Small intestine (tissue), 16 donors: Measurements from ENCODE around the gene VWCE. TPM values are rescaled to one million over a fixed set of nuclear protein-coding genes. Genes with fewer than 3 reads are reported as not detected.

Source experiments
- DNase-seq, 2 donors: peaks; one replicate each; pipeline versions ENCODE4 v3.0.0 to v3.0.0-alpha.2; 2013
- FAIRE-seq: peaks from 2 replicates; lab custom pipeline; 2012; peaks lifted over from hg19 to GRCh38; lab: Jason Lieb, UNC
- H3K27ac ChIP-seq, 3 donors: one replicate each; pipeline ENCODE4 v1.5.1; 2013; ENCODE audit warnings: low read length in 2 of 3, mild to moderate bottlenecking in 2 of 3, control low read depth in 1 of 3, inconsistent platforms in 1 of 3, low read depth in 1 of 3, moderate library complexity in 1 of 3
- H3K27me3 ChIP-seq, 3 donors: one replicate each; pipeline ENCODE4 v1.6.1; 2013; ENCODE audit warnings: low read length in 3 of 3, inconsistent platforms in 1 of 3; ENCODE audit not compliant: control insufficient read depth in 3 of 3, insufficient read depth in 3 of 3
- H3K36me3 ChIP-seq, 3 donors: one replicate each; pipeline ENCODE4 v1.6.1; 2013; ENCODE audit warnings: low read length in 3 of 3, inconsistent platforms in 1 of 3, low read depth in 1 of 3, mild to moderate bottlenecking in 1 of 3, moderate library complexity in 1 of 3; ENCODE audit not compliant: control insufficient read depth in 3 of 3, insufficient read depth in 2 of 3
- H3K4me1 ChIP-seq, 3 donors: one replicate each; pipeline ENCODE4 v1.6.1; 2013; ENCODE audit warnings: low read length in 2 of 3, inconsistent platforms in 1 of 3, low read depth in 1 of 3, mild to moderate bottlenecking in 1 of 3, moderate library complexity in 1 of 3; ENCODE audit not compliant: control insufficient read depth in 3 of 3, insufficient read depth in 2 of 3
- H3K4me3 ChIP-seq, 3 donors: one replicate each; pipeline ENCODE4 v1.5.1; 2013; ENCODE audit warnings: low read length in 3 of 3, control low read depth in 1 of 3, inconsistent platforms in 1 of 3, low read depth in 1 of 3, mild to moderate bottlenecking in 1 of 3, moderate library complexity in 1 of 3
- H3K9me3 ChIP-seq, 2 donors: one replicate each; pipeline ENCODE4 v1.6.1; 2013; ENCODE audit warnings: low read depth in 1 of 2, low read length in 1 of 2; ENCODE audit not compliant: control insufficient read depth in 2 of 2, insufficient read depth in 1 of 2
- WGBS, 3 donors: extraction: QIAGEN DNeasy Blood & Tissue Kit; methylation state at CpG; one replicate each; pipeline ENCODE4 v1.1.7; 2013; 5-methylcytosine and 5-hydroxymethylcytosine counted together
- long read RNA-seq, 10 donors: transcript quantifications; one replicate each; lab custom pipeline, GENCODE V29; 2026
- polyA plus RNA-seq, 4 donors: library from polyadenylated mRNA; stranded (reverse) in 3 of 4; unstranded in 1 of 4; fragments of 200-250 nt in 3 of 4; fragments of 120-200 nt in 1 of 4; gene quantifications; one replicate each; pipeline versions ENCODE4 v1.2.1 to v1.2.3, GENCODE V29; 2013
- donor health status: healthy with polysubstance abuse.
- donor health status: control.
- donor health status: control.
- donor health status: Bipolar disorder and iron deficiency.
- donor health status: healthy.

Gene VWCE, protein sequence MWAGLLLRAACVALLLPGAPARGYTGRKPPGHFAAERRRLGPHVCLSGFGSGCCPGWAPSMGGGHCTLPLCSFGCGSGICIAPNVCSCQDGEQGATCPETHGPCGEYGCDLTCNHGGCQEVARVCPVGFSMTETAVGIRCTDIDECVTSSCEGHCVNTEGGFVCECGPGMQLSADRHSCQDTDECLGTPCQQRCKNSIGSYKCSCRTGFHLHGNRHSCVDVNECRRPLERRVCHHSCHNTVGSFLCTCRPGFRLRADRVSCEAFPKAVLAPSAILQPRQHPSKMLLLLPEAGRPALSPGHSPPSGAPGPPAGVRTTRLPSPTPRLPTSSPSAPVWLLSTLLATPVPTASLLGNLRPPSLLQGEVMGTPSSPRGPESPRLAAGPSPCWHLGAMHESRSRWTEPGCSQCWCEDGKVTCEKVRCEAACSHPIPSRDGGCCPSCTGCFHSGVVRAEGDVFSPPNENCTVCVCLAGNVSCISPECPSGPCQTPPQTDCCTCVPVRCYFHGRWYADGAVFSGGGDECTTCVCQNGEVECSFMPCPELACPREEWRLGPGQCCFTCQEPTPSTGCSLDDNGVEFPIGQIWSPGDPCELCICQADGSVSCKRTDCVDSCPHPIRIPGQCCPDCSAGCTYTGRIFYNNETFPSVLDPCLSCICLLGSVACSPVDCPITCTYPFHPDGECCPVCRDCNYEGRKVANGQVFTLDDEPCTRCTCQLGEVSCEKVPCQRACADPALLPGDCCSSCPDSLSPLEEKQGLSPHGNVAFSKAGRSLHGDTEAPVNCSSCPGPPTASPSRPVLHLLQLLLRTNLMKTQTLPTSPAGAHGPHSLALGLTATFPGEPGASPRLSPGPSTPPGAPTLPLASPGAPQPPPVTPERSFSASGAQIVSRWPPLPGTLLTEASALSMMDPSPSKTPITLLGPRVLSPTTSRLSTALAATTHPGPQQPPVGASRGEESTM
- polyA plus RNA-seq = 1 to 10 TPM in 3 of 4 donors, under 1 TPM in 1; 0.67 to 3.2 (median 2.1) TPM
- long read RNA-seq, donor 1 = 0 reads
- long read RNA-seq, donor 2 = 0 reads
- long read RNA-seq, donor 3 = 0 reads
- long read RNA-seq, donor 4 = 0 reads
- long read RNA-seq, donor 5 = 0 reads
- long read RNA-seq, donor 6 = 0 reads
- long read RNA-seq, donor 7 = 0 reads
- long read RNA-seq, donor 8 = 0 reads
- long read RNA-seq, donor 9 = 0 reads
- long read RNA-seq, donor 10 = 0 reads

- H3K27me3 ChIP-seq = peaks cover 0 to 7% (median 0%) of the 10 kb centered on the region in 3 donors
- H3K4me3 ChIP-seq = peak within 1 kb of the TSS in 2 of 3 donors; percentile 62 to 64
- peak within 1 kb of the TSS in 1 of 3 donors; percentile 33 for H3K27ac ChIP-seq
- peaks cover 0 to 18% (median 3%) of the 10 kb centered on the region in 3 donors for H3K36me3 ChIP-seq
- no peaks in the 10 kb centered on the region for H3K9me3 ChIP-seq
- FAIRE-seq (no peak), DNase-seq (peak; percentile 67 to 89)
- H3K4me1 ChIP-seq = peaks cover 3 to 22% (median 8%) of the 10 kb centered on the region in 3 donors
- 1% methylated on average over 81 to 97 of the region's 97 CpGs for WGBS, 3 donors
Measured at GRCh38 chr11:61294717-61295595, at the start of gene VWCE. VWCE (minus strand) TSS chr11:61295316; CDS start chr11:61295037, 279 bp downstream.

GRCh38 chr11:61343792-61344745 lies 49.0 kb upstream of the VWCE start:
- WGBS, 3 donors = 92 to 93% (median 93%) methylated on average over 28 to 29 of the region's 29 CpGs

GRCh38 chr11:61342207-61342803 lies 47.2 kb upstream of the VWCE start:
- H3K9me3 ChIP-seq = no peaks in the 10 kb centered on the region
- DNase-seq (no peak), FAIRE-seq (no peak)
- peaks cover 0 to 26% (median 0%) of the 10 kb centered on the region in 3 donors for H3K4me1 ChIP-seq
- H3K4me3 ChIP-seq = no peak overlapping the region
- peaks cover 0 to 94% (median 36%) of the 10 kb centered on the region in 3 donors for H3K36me3 ChIP-seq
- WGBS, 3 donors = 90 to 94% (median 93%) methylated on average over 20 of the region's 20 CpGs
- no peaks in the 10 kb centered on the region for H3K27me3 ChIP-seq
- no peak overlapping the region for H3K27ac ChIP-seq

More at GRCh38 chr11:61343792-61344745, 49.0 kb upstream of the VWCE start:
- FAIRE-seq (no peak), DNase-seq (no peak)
- H3K4me1 ChIP-seq = peaks cover 0 to 34% (median 0%) of the 10 kb centered on the region in 3 donors
- H3K27me3 ChIP-seq = no peaks in the 10 kb centered on the region
- H3K9me3 ChIP-seq = no peaks in the 10 kb centered on the region
- H3K4me3 ChIP-seq = no peak overlapping the region
- peak overlapping the region in 1 of 3 donors; percentile 38 for H3K27ac ChIP-seq
- H3K36me3 ChIP-seq = peaks cover 2 to 95% (median 32%) of the 10 kb centered on the region in 3 donors

DNA sequence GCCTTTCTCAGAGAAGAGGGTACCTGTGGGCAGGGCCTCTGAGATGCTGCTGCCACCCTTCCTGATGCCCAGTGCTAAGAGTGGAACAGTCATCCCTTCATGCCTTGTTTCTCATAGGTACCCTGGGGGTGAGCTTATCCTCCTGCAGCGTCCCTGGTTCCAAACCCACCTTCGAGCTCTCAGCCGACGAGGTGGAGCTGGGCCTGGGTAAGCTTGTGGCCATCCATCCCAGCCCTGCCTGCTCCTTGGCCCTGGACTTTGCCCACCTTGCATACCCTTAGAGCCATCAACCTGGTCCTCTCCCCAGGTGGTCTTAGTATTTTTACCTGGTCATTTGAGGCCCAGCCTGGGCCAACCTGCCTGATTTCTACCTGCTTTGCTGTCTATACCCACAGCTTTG lies 46.6 kb upstream of the VWCE start:
- Histone ChIP-seq H3K27me3 (no peaks in the 10 kb centered on the region), H3K4me3 (no peak overlapping the region), H3K4me1 (peaks cover 0 to 28% (median under 1%) of the 10 kb centered on the region in 3 donors), H3K9me3 (no peaks in the 10 kb centered on the region), H3K36me3 (peaks cover 0 to 94% (median 36%) of the 10 kb centered on the region in 3 donors), H3K27ac (no peak overlapping the region)
- WGBS, 3 donors = 89 to 93% (median 93%) methylated on average over 4 of the region's 4 CpGs
- no peak for DNase-seq
- FAIRE-seq = no peak

DNA sequence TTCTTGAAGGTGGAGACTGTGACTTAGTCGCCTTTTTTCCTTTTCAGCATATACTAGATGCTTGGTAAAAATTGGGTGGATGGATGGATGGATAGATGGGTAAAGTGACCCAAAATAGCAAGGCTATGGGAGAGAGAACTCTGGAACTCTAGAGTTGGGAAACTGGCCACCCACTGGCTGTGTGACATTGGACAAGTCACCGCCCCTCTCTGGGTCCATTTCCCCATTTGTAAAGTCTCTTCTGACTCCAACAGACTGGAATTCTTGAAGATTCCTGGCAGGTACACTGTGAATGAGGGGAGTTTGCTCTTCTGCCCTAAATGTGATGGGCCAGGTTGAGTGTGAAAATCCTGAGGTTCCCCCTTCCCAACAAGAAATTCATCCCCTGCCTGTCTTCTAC lies 45.9 kb upstream of the VWCE start:
- H3K36me3 ChIP-seq = peaks cover 0 to 91% (median 31%) of the 10 kb centered on the region in 3 donors
- H3K27ac ChIP-seq = no peak overlapping the region
- no peak for FAIRE-seq
- WGBS, 3 donors = 95 to 100% (median 97%) methylated on average over 2 of the region's 2 CpGs
- no peaks in the 10 kb centered on the region for H3K9me3 ChIP-seq
- H3K27me3 ChIP-seq = no peaks in the 10 kb centered on the region
- H3K4me1 ChIP-seq = peaks cover 0 to 26% (median 2%) of the 10 kb centered on the region in 3 donors
- H3K4me3 ChIP-seq = no peak overlapping the region
- DNase-seq = no peak

GRCh38 chr11:61339490-61339878 lies 44.4 kb upstream of the VWCE start:
- Histone ChIP-seq H3K4me1 (peaks cover 0 to 18% (median 2%) of the 10 kb centered on the region in 3 donors), H3K27ac (no peak overlapping the region), H3K4me3 (no peak overlapping the region), H3K27me3 (no peaks in the 10 kb centered on the region), H3K36me3 (peaks cover 0 to 82% (median 18%) of the 10 kb centered on the region in 3 donors), H3K9me3 (no peaks in the 10 kb centered on the region)
- FAIRE-seq (no peak), DNase-seq (no peak)
- 81 to 86% (median 82%) methylated on average over 4 of the region's 4 CpGs for WGBS, 3 donors
